ENCODE measurements around the gene UBAC1. TPM values are rescaled to one million over a fixed set of nuclear protein-coding genes. Genes with fewer than 3 reads are reported as not detected.

The UBAC1 gene
- total RNA-seq, 1 experiment from 2014 or later = 54.8 TPM

DNA sequence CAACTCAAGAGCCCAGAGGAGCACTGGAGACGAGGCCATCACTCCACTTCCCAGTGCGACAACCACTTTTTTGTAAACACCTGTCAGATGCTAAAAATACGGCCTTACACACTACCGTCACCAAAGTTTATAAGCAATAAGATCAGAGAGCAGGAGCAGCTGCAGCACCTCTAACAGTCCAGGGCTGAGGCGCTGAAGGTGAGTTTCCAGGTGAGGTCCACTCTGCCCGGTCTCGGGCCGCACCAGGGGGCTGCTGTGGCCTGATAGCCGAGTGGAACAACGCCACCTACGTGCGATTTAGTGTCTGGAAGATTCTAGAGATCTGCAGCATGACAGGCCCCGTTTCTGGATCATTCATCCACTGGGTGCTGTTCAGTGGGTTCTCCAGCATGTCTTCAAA is 28.1 kb downstream of the UBAC1 start:
- peaks cover 3 to 16% of the 10 kb centered on the region in 2 experiments; a peak in 3 of 4 replicates for H3K36me3 ChIP-seq (ENCODE audit: control insufficient read depth in 1 of 2, insufficient read depth in 2 of 2, low read length in 2 of 2)
- intact Hi-C loops (cut with micrococcal nuclease) = no loop called here
- H3K9me3 ChIP-seq (ENCODE audit: control insufficient read depth in 1 of 2, insufficient read depth in 1 of 2, low read depth in 1 of 2, low read length in 2 of 2) = no peaks in the 10 kb centered on the region
- CTCF ChIA-PET = no interaction called here
- BruUV-seq (replicated peaks) = no TSS peak
- DNase-seq (ENCODE audit: low read depth, low spot score) (no peak), ATAC-seq (no peak)
- no peak overlapping the region for H3K27ac ChIP-seq (ENCODE audit: low read depth, low read length)
- H3K79me2 ChIP-seq (ENCODE audit: insufficient read depth, low read length) = no peaks in the 10 kb centered on the region
- POLR2A ChIA-PET = no interaction called here
- H2AFZ ChIP-seq (ENCODE audit: low read depth, low read length, poor library complexity, severe bottlenecking) = no peak overlapping the region
- H3K9me2 ChIP-seq (ENCODE audit: insufficient read depth) = no peaks in the 10 kb centered on the region
- no peak overlapping the region for H3K4me2 ChIP-seq (ENCODE audit: low read length)
- H3K4me3 ChIP-seq (replicated peaks in 1 of 2; ENCODE audit: low read depth in 1 of 2, low read length in 2 of 2) = no peak overlapping the region
- TF ChIP-seq SP1 (IDR thresholded peaks at IDR 0.05; ENCODE audit: low read depth) (no peak), ZFX (IDR thresholded peaks at IDR 0.05) (no peak), FOSL1 (IDR thresholded peaks at IDR 0.05; ENCODE audit: low read depth) (no peak)
- H3K9ac ChIP-seq (ENCODE audit: low read length) = no peak overlapping the region
- H3K27me3 ChIP-seq (ENCODE audit: insufficient read depth, low read length) = no peaks in the 10 kb centered on the region
- no peaks in the 10 kb centered on the region for H4K20me1 ChIP-seq (ENCODE audit: insufficient read depth)
- RAD21 ChIA-PET (ENCODE audit: low non-redundant PET in 1 of 2, low total read pairs in 2 of 2, uncharacterized antibody in 2 of 2, unreplicated experiment in 2 of 2) = no interaction called here
- peaks cover 0 to 7% of the 10 kb centered on the region in 2 experiments; a peak in 2 of 4 replicates for H3K4me1 ChIP-seq (ENCODE audit: control insufficient read depth in 1 of 2, insufficient read depth in 2 of 2, low read length in 2 of 2)

DNA sequence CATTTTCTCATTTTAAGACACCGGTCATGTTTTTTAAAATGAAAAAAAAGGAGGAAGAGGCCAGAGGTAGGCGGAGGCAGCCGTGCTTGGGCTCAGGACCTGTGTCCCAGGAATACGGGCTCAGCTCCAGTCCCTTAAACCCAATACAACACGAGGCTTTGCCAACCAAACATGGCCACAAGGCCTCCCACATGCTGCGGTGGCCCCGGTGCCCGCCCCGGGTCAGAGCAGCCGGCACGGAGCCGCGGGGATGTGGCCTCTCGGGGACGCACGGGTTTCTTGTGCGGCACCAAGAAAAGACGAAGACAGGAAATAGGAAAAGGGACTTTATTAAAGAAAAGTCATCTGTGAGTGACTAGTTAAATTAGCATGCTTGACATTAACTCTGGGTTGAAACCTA is 28.5 kb downstream of the UBAC1 start:
- H2AFZ ChIP-seq (ENCODE audit: low read depth, low read length, poor library complexity, severe bottlenecking) = no peak overlapping the region
- ChIA-PET POLR2A (no interaction called here), RAD21 (ENCODE audit: low non-redundant PET in 1 of 2, low total read pairs in 2 of 2, uncharacterized antibody in 2 of 2, unreplicated experiment in 2 of 2) (no interaction called here), CTCF (no interaction called here)
- no peaks in the 10 kb centered on the region for H3K9me3 ChIP-seq (ENCODE audit: control insufficient read depth in 1 of 2, insufficient read depth in 1 of 2, low read depth in 1 of 2, low read length in 2 of 2)
- H3K4me3 ChIP-seq (replicated peaks in 1 of 2; ENCODE audit: low read depth in 1 of 2, low read length in 2 of 2) = no peak overlapping the region
- H3K9ac ChIP-seq (ENCODE audit: low read length) = no peak overlapping the region
- peaks cover 3 to 16% of the 10 kb centered on the region in 2 experiments; a peak in 3 of 4 replicates for H3K36me3 ChIP-seq (ENCODE audit: control insufficient read depth in 1 of 2, insufficient read depth in 2 of 2, low read length in 2 of 2)
- DNase-seq (ENCODE audit: low read depth, low spot score) (no peak), ATAC-seq (no peak)
- H3K4me1 ChIP-seq (ENCODE audit: control insufficient read depth in 1 of 2, insufficient read depth in 2 of 2, low read length in 2 of 2) = peaks cover 3 to 12% of the 10 kb centered on the region in 2 experiments
- H3K9me2 ChIP-seq (ENCODE audit: insufficient read depth) = no peaks in the 10 kb centered on the region
- no peaks in the 10 kb centered on the region for H3K27me3 ChIP-seq (ENCODE audit: insufficient read depth, low read length)
- intact Hi-C loops (cut with micrococcal nuclease) = no loop called here
- H3K79me2 ChIP-seq (ENCODE audit: insufficient read depth, low read length) = no peaks in the 10 kb centered on the region
- no peak for TF ChIP-seq JUND (IDR thresholded peaks at IDR 0.05)
- TF ChIP-seq RAD21 (IDR thresholded peaks at IDR 0.05; ENCODE audit: low read depth) = no peak
- no peak for TF ChIP-seq POLR2A (IDR thresholded peaks at IDR 0.05; ENCODE audit: borderline replicate concordance, extremely low read depth, insufficient read depth, insufficient read length)
- TF ChIP-seq, protein P1, sequence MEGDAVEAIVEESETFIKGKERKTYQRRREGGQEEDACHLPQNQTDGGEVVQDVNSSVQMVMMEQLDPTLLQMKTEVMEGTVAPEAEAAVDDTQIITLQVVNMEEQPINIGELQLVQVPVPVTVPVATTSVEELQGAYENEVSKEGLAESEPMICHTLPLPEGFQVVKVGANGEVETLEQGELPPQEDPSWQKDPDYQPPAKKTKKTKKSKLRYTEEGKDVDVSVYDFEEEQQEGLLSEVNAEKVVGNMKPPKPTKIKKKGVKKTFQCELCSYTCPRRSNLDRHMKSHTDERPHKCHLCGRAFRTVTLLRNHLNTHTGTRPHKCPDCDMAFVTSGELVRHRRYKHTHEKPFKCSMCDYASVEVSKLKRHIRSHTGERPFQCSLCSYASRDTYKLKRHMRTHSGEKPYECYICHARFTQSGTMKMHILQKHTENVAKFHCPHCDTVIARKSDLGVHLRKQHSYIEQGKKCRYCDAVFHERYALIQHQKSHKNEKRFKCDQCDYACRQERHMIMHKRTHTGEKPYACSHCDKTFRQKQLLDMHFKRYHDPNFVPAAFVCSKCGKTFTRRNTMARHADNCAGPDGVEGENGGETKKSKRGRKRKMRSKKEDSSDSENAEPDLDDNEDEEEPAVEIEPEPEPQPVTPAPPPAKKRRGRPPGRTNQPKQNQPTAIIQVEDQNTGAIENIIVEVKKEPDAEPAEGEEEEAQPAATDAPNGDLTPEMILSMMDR (IDR thresholded peaks at IDR 0.05 in 2 of 3, conservative IDR thresholded peaks at IDR 0.05 in 1 of 3; ENCODE audit: borderline replicate concordance in 1 of 3, insufficient read depth in 1 of 3, low read depth in 2 of 3, low read length in 2 of 3) = no peak
- TF ChIP-seq SIN3A (IDR thresholded peaks at IDR 0.05; ENCODE audit: low read depth) = no peak
- no peak for TF ChIP-seq FOSL1 (IDR thresholded peaks at IDR 0.05; ENCODE audit: low read depth)
- TF ChIP-seq, protein P2, sequence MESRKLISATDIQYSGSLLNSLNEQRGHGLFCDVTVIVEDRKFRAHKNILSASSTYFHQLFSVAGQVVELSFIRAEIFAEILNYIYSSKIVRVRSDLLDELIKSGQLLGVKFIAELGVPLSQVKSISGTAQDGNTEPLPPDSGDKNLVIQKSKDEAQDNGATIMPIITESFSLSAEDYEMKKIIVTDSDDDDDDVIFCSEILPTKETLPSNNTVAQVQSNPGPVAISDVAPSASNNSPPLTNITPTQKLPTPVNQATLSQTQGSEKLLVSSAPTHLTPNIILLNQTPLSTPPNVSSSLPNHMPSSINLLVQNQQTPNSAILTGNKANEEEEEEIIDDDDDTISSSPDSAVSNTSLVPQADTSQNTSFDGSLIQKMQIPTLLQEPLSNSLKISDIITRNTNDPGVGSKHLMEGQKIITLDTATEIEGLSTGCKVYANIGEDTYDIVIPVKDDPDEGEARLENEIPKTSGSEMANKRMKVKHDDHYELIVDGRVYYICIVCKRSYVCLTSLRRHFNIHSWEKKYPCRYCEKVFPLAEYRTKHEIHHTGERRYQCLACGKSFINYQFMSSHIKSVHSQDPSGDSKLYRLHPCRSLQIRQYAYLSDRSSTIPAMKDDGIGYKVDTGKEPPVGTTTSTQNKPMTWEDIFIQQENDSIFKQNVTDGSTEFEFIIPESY (IDR thresholded peaks at IDR 0.05; ENCODE audit: extremely low read depth, insufficient replicate concordance, low read length) = no peak
- no peak overlapping the region for H3K27ac ChIP-seq (ENCODE audit: low read depth, low read length)
- no peak overlapping the region for H3K4me2 ChIP-seq (ENCODE audit: low read length)
- no TSS peak for BruUV-seq (replicated peaks)
- no peaks in the 10 kb centered on the region for H4K20me1 ChIP-seq (ENCODE audit: insufficient read depth)
